Activated CD4-positive, alpha-beta T cell treated with anti-CD3 and anti-CD28 coated beads, Interleukin-2, amount 50 U/mL, for 24 hours (primary cell): ENCODE results near the gene SEC11C.
A peak's percentile ranks its signal among the peaks of the same experiment; 100 is the strongest.
"Not testable (repeated sequence)": the region's sequence is repeated elsewhere in the genome, so short reads cannot be mapped to it uniquely, and the experiment has no call there.

Experiments
- DNase-seq, 2 donors: peaks; one replicate each; pipeline ENCODE4 v3.0.0-alpha.2; 2020; ENCODE audit warnings: low read depth in 1 of 2, low spot score in 1 of 2

SEC11C gene

GRCh38 chr18:59139615-59140301 is at the start of gene SEC11C:
Gene SEC11C, plus strand, starts transcription at chr18:59139884. Its CDS starts 65 bp downstream, at chr18:59139949.
- DNase-seq, result peak in 1 of 2 donors; percentile 95

- DNase-seq, result no peak
Measured at GRCh38 chr18:59090966-59091603, 48.6 kb upstream of the SEC11C start.

- no peak for DNase-seq
Measured at GRCh38 chr18:59093668-59094067, 46.0 kb upstream of the SEC11C start.

GRCh38 chr18:59094569-59094968 is 45.1 kb upstream of the SEC11C start:
- no peak for DNase-seq

GRCh38 chr18:59096098-59096789 is 43.4 kb upstream of the SEC11C start:
- no peak for DNase-seq

GRCh38 chr18:59101830-59102414 is 37.8 kb upstream of the SEC11C start:
- DNase-seq, result no peak

GRCh38 chr18:59109375-59109774 is 30.3 kb upstream of the SEC11C start:
- DNase-seq, result no peak

GRCh38 chr18:59114160-59114559 is 25.5 kb upstream of the SEC11C start:
- no peak for DNase-seq

GRCh38 chr18:59123588-59124369 is 15.9 kb upstream of the SEC11C start:
- no peak for DNase-seq

GRCh38 chr18:59124370-59124704 is 15.3 kb upstream of the SEC11C start:
- DNase-seq, result no peak

- DNase-seq, result no peak
Measured at GRCh38 chr18:59127047-59127446, 12.6 kb upstream of the SEC11C start.

GRCh38 chr18:59129951-59130703 is 9.6 kb upstream of the SEC11C start:
- no peak for DNase-seq

GRCh38 chr18:59132810-59133465 is 6.7 kb upstream of the SEC11C start:
- DNase-seq, result no peak

- DNase-seq, result peak; percentile 89 to 91
Measured at GRCh38 chr18:59139291-59139614, 431 bp upstream of the SEC11C start.

GRCh38 chr18:59140302-59140885 is 710 bp downstream of the SEC11C start:
- DNase-seq, result no peak

- no peak for DNase-seq
Measured at GRCh38 chr18:59141294-59142068, 1.8 kb downstream of the SEC11C start.

GRCh38 chr18:59142274-59142673 is 2.6 kb downstream of the SEC11C start:
- DNase-seq, result peak in 1 of 2 donors; percentile 15

GRCh38 chr18:59142800-59143416 is 3.2 kb downstream of the SEC11C start:
- DNase-seq, result not testable (repeated sequence)
